ENCODE measurements around the gene MGAT2.

Gene MGAT2

DNA sequence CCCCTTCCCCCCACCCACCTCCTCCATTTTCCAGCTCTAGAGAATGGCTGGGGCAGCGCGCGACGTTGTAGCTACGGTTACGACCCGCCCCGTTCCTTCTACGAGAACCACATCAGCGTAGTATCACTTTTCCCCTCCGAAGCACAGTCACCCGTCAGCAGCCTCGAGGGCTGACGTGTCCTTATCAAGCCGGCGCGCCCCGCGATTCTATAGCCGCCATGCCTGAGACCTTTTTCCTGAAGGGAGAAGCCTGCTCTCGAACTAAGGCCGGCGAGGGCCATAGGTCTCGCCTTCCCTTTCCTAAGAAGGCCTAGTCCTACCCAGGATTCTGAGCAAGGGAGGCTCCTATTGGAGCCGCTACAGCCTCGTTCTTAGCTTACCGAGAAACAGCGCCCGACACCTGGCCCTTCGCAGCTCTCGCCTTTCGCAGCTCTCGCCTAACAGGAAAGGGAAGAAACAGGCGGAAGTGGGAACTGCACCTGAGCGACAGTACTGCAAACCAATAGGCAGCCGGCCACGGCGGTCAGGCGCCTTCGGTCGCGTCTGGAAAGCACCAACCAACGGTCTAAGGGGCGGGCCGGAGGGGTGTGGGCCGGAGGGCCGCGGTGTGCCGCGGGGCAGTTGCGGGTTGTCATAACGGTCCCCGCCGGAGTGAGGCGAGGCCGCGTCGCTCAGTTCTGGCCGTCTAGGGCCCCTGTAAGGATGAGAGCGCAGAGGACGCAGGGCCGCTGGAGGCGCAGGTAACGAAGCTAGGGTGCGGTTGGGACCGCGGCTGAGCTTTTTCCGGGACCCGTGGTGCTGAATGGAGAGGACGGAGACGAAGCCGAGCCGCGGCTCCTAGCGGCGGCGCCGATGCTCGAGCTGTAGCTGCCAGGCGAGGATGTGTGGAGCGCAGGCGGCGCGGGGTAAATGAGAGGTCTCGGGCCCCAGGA is at the start of gene MGAT2, which contains the start of gene RPL36AL:
TSS of gene MGAT2 (plus strand) at position 618 of the 932 bp plus-strand sequence. CDS start 470 bp downstream, outside the sequence.
TSS of gene RPL36AL (minus strand) at position 445 of the 932 bp plus-strand sequence. CDS start 1,522 bp downstream, outside the sequence.
- peak; percentile 97 for DNase-seq (ENCODE audit: low spot score)

DNA sequence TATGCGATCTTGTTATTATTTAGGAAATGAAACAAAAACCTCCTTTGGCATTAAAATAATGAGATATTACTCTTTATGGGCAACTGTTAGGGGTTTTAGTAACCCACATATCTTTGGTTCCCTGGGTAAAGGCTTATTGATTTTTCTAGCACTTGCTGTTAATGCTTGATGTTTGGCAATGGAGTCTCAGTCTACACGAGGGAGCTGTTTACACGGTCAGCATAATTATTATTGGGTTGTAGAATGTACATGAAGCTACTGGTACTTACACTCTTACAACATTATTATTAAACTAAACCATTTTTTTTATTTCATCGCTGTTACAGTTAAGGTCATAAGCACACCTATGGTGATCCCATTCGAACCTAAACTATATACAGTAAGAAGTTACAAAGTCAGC is 46.6 kb upstream of the MGAT2 start:
- DNase-seq (ENCODE audit: low spot score), result no peak

DNA sequence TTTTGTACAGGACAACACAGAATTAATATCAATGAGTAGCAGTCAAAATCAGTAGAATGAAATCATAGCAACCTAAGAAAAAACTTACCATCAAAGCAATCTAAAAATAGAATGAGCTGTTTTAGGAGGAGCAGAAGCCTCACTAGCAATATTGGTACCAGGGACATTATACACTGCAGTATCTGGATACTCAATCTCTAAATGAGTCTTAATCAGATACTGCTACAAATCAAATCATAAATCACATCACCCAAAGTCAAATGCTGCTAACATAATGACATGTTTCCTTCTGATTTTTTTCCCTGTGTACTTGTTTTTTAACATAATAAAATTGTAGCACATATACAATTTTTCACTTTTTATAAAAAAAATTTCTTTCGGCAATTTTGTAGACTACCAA is 42.5 kb upstream of the MGAT2 start:
- DNase-seq (ENCODE audit: low spot score), result no peak

DNA sequence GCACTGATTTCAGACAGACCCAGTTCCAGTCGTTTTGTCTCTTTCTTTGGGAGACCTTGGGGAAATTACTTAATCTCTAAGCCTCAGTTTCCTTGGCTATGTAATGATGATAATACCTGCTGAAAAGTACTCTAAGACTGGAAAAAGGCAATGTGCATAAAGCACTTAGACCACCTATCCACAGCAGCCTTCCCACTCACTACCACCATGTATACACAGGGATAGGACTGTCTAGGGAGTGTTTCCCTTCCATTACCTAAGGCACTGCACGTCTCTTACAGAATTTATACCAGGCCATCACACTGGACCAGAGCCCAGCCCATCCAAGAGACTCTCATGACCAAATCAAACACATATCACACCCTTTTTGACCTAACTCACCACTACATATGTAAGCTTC is 40.8 kb upstream of the MGAT2 start:
- DNase-seq (ENCODE audit: low spot score), result no peak

DNA sequence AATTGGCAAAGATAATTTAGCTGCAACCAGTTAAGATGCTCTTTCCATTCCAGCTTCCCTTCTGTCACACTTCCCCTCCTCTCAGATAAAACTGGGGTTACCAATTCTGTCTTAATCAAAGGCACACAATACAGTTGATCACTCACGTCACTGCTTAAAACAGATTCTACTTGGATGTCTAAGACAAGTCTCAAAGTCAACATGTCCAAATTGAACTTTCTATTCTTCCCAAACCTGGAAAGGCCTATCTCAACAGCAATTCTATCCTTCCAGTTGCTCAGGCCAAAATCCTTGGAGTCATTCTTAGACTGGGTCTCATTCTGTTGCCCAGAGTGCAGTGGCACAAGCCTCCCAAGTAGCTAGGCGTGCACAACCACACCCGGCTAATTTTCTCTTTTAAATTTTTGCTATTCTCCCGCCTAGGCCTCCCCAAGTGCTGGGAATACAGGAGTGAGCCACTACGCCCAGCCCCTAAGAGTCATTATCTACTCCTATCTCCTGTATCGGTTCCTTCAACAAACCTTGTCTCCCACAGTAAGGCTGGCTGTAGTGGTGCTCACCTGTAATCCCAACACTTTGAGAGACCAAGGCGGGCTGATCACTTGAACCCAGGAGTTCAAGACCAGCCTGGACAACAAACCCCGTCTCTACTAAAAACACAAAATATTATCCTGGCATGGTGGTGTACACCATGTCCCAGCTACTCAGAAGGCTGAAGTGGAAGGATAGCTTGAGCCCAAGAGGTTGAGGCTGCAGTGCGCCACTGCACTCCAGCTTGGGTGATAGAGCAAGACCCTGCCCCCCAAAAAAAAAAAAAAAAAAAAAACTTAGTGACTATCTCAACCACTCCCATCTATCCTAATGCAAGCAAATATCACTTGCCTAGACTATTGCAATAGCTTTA is 39.1 kb upstream of the MGAT2 start:
- no peak for DNase-seq (ENCODE audit: low spot score)

DNA sequence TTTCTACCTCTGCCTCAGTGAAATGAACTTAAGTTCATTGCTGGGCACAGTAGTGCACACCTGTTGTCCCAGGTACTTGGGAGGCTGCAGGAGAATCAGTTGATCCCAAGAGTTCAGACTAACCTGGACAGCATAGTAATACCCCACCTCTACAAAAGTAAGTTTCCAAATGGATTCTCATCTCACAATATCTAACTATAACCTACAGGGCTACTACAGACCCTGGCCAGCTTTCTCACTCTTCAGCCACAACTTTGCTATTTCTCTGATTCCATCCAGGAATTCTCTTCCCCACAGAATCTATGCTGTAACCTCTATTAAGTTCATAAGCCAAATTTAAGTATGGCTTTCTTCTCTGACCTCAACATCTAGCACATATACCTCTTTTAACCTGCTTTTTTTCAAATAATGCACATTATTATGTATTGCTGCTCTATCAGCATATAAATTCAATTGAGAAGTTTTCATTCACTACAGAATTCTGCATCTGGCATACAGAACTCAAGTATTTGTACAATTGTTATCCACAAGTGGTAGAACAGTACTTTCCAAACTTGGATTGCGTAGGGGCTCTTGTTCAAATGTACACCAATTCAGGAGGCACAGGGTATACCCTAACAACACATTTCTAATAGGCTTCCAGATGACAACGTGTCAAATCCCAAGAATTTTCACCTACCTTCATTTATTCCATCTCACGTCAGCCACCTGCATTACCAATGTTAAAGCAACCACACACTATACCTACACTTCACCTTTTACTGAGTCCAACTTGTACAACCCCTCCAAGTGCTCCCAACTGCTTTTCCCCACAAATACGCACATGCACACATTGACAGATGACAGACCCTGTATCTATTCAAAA is 38.3 kb upstream of the MGAT2 start:
- no peak for DNase-seq (ENCODE audit: low spot score)

DNA sequence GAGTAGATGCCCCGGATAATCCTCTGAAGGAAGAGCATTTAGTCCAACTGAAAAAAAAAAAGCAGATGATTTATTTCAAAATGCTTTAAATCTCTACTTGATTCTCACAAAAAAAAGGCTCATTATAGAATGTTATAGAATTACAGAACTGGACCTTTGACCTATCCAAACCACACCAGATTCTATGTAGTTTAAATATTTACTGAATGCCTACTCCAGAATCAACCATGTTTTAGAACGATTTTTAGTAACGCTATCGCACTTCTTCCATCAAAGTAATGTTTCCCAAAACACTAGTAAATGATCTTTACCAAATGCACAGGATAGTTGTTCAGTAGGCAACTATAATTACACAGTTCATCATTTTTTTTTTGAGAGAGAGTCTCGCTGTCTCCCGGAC is 37.0 kb upstream of the MGAT2 start:
- DNase-seq (ENCODE audit: low spot score), result no peak

DNA sequence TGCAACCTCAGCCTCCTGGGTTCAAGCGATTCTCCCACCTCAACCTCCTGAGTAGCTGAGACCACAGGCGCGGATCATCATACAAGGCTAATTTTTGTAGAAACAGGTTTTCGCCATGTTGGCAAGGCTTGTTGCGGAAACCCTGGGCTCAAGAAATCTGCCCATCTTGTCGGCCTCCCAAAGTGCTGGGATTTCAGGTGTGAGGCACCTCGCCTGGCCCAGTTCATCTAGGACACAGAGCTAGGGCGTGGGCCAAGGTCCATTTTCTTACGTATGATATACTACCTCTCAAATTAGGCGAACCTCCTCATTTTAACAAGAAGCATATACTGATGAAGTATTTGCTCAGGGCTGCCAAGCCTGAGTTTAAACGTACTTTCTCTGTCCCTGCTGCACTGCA is 36.5 kb upstream of the MGAT2 start:
- no peak for DNase-seq (ENCODE audit: low spot score)

DNA sequence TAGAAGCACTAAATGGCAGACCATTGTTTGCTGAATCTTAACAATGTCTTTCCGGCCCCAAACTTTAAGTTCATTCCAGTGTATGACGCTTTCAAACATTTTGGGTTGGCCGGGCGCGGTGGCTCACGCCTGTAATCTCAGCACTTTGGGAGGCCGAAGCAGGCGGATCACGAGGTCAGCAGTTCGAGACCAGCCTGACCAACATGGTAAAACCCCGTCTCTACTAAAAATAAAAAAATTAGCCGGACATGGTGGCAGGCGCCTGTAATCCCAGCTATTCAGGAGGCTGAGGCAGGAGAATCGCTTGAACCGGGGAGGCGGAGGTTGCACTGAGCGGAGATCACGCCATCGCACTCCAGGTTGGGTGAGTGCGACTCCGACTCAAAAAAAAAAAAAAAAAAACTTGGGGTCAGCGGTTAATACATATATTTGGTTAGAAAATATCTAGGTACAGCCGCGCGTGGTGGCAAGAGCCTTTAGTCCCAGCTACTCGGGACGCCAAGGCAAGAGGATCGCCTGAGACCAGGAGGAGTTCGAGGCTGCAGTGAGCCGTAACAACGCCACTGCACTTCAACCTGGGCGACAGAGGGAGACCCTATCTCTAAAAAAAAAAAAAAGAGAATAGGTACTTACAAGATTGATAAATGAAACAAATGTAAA is 35.5 kb upstream of the MGAT2 start:
- DNase-seq (ENCODE audit: low spot score), result peak; percentile 39

DNA sequence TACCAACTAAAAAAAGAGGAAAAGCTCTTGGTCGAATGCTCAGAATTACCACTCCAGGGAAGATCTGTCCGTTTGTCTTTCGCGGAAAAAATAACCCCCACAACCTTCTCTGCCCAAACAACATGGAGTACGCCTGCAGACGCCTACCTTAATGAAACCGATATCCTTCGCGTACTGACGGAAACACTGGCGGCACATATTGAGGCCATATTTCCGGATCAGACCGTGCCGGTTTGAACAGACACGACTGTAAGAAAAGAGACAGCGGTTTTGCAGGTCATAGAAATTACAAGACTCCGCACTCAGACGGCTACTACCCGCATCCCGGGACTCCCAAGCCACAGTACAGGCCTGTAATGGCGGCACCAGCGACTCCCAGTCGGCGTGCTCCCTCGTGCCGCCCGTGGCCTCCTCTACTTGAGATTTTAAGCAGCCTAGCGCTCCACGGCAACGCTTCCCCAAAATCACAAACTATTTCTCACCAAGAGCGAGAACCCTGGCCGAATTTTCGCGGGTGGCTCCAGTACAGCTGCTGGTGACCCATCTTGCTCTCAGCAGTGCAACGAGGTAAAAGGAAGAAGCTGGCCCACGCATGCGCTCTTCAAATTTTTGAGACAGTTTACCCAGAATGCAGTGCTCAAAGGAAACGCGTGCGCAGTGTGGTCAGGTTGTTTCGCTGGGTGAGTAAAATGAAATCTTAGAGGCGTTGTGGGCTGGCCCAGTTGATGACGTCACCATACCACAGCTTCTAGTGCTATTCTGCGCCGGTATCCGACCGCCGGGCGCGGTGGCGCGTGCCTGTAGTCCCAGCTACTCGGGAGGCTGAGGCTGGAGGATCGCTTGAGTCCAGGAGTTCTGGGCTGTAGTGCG is 34.6 kb upstream of the MGAT2 start, which contains the start of gene RPS29:
TSS of gene RPS29 (minus strand) at position 578 of the 870 bp plus-strand sequence. CDS start at position 544, 34 bp downstream.
- peak; percentile 100 for DNase-seq (ENCODE audit: low spot score)

DNA sequence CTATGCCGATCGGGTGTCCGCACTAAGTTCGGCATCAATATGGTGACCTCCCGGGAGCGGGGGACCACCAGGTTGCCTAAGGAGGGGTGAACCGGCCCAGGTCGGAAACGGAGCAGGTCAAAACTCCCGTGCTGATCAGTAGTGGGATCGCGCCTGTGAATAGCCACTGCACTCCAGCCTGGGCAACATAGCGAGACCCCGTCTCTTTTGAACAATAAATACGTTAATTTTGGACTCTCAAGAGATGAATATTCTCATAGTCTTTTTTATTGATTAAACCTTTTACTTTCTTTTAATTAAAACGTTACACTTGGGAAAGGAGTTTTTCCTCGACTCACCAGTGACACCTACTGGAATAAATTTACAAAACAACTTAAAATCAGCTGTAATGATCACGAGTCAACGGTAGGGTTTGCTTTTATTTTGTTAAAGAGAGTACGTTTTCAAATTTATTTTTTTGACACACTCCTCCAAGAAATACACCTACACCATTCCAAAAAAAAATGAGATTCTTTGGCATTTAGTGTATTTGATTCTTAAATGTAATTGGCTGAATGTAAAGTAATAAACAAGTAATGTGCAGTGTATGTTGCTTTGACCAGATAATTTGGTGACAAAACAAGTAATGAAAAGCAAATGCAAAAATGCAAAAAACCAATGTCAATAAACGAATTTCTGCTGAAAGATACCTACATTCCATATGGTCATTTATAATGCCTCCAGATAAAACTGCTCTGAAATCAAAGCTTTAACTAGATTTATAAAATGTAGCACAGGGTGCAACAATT is 33.7 kb upstream of the MGAT2 start:
- DNase-seq (ENCODE audit: low spot score), result peak; percentile 94

DNA sequence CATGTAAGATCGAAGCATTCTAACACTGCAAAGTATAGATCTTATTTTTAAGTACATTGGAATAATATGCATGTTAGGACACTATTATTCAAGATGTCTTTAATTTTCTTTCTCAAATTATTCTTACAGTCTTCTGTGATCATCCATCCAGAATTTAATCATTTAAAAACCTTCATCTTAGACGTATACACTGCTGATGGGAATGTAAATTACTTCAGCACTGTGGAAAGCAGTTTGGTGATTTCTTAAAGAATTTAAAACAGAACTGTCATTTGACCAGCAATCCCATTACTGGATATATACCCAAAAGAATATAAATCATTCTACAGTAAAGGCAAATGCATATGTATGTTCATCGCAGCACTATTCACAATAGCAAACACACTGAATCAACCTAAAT is 31.2 kb upstream of the MGAT2 start:
- DNase-seq (ENCODE audit: low spot score), result no peak

DNA sequence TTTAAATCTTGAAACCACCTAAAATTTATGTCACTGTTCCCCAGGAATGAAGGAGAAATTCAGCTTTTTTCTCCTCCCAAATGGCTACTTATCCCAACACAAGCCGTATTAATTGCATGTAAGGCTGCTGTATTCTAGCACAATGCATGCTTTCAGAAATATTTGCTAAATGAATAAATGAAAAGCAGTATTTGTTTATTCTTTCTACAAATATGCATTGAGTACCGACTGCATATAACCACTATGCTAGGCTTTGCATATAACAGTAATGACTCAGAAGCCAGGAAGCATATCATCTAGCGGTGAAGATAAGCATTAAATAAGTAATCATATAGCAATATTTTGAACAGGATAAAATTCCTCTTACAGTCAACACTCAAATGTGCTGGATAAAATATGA is 27.6 kb upstream of the MGAT2 start:
- DNase-seq (ENCODE audit: low spot score), result no peak

DNA sequence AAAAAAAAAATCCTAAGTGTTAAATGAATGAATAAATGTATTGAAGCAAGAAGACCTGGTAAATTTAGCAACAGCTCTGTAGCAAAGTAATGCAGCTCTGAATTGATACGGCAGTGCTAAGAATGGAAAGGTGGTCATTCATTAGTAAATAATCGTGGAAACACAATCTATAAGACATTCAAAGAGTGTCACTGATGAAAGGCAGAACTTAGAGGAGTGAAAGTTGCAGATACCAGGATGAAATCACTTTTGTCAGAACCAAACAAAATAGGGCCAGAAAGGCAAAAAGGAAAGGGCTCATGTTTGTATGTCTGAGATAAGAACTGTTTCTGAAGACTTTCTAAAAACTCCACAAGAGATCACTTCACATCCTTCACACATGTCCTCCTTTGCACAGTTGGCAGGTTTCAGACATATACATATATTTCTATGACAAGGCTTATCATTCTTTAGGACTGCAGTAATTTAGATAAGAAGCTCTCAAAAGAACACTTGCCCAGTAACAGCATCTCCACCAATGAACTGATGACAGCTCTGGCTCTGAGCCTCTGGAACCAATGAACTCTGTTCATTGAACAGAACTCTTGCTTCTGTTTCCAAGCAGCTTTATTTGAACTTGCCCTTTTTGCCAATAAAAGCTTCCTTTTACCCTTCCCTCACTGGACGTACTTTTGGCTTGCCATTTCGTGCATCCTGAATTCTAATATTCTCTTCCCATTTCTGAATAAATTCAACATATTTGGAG is 26.1 kb upstream of the MGAT2 start:
- peak; percentile 69 for DNase-seq (ENCODE audit: low spot score)

DNA sequence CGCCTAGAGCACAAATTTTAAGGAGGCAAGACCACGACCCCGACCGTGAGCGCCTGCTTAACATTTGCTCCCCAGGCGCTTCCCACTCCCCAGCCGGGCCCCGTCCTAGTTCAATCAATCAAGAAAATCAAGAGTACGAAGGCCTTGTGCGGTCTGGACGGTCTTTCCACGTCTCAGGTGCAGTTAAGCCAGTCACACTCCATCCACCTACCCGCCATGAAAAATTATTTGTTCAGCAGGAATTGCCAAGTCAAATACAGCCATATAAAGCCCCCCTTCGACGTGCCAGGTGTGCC is 22.5 kb upstream of the MGAT2 start:
- DNase-seq (ENCODE audit: low spot score), result no peak

DNA sequence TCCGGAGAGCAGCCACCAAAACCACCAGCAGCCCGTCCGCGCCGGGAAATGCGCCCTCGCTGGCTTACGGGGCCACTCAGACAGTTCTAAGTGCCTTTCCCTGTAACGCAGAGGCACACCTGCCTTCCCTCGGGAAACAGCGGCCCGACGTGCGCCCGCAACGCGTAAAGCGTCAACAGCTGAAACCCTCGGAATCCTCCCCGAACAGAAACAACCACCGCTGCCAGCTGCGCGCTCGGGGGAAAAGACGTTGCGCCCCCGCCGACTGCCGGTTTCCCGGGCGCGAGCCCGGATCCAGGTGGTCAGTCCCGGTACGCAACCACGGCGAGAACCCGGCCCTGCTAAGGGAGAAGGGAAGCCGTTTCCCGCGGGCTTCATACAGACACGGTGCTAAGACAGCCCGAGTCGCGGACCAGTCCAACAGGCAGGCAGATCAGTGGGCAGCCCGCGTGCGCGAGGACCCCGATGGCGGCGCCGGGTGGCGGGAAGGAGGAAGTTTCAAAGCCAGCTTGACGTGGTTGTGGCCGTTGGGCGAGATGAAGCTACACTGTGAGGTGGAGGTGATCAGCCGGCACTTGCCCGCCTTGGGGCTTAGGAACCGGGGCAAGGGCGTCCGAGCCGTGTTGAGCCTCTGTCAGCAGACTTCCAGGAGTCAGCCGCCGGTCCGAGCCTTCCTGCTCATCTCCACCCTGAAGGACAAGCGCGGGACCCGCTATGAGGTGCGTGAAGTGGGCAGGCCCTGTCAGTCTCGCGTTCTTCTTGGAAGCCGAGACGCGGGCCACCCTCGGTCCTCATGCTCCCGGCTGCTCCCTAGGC is 21.9 kb upstream of the MGAT2 start, which contains the start of gene LRR1:
TSS of gene LRR1 (plus strand) at position 456 of the 816 bp plus-strand sequence. CDS start at position 537, 81 bp downstream.
- peak; percentile 86 for DNase-seq (ENCODE audit: low spot score)

DNA sequence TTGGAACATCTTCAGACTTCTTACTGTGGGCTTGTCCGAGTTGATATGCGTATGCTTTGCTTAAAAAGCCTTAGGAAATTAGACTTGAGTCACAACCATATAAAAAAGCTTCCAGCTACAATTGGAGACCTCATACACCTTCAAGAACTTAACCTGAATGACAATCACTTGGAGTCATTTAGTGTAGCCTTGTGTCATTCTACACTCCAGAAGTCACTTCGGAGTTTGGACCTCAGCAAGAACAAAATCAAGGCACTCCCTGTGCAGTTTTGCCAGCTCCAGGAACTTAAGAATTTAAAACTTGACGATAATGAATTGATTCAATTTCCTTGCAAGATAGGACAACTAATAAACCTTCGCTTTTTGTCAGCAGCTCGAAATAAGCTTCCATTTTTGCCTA is 13.0 kb upstream of the MGAT2 start:
- DNase-seq (ENCODE audit: low spot score), result no peak

DNA sequence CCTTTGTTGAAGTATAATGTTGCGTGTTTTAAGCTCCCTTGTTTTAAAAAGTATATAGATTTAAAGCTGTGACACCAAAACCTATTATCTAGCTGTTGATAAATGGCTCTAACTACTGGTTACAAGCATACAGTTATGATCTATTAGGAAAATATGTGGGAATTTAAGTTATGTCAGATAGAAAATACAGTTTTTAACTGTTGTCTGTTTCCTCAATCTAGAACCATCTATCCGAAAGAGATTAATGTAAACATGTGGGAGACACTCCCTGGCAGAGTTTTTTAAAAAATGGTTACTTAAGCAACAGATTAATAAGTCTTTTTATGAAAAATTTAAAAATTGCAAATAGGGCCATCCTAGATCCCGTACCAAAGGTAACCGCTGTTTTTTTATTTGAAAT is 8.3 kb upstream of the MGAT2 start:
- no peak for DNase-seq (ENCODE audit: low spot score)
